HG03460 (cell line): ENCODE results near the gene KIF2C.

ENCODE experiments used
- ATAC-seq: cut with Tn5 transposase; IDR thresholded peaks from one replicate; pipeline ENCODE4 v1.9.1; 2021; ENCODE audit not compliant: unreplicated experiment

The KIF2C gene

DNA sequence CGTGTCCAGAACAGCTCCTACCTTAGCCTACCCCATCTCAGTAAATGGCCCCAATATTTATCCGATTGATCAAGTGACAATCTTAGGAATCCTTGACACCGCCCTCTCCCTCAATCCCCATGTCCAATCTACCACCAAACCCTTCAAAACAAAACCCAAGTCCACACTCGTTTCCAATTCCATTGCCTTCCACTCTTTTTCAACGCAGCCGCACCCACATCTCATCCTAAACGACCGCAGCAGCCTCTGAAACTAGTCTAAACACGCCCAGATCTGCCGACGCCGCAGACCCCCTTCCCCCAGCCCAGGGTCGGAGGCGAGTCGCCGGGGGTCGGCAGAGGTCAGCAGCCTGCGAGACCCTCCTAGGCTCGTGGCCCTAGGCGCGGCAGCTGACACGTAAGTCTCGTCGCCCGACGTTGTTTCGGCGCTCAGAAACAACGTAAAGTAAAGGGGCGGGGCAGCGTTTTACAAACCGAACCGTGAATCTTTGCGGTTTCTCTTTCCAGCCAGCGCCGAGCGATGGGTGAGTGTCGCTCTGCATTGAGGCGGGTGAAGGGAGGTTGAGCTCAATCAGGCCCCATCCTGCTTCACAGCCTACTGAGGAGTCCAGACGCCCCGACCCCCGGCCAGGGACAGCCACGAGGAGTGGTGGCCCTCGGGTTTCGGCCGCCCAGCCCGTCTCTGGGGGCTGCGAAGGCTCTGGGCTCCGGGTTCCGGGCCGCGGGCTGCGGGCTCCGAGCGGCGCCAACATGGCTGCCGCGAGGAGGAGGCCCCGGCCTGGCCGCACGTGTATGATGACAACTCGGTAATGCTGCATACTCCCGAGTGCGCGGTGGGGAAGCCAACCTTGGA is 35.7 kb downstream of the KIF2C start, which contains the start of gene RPS8:
Gene RPS8, plus strand, starts transcription at position 463 of the 852 bp plus-strand sequence. Its CDS starts 57 bp downstream, at position 520.
- ATAC-seq = peak; percentile 74

- peak; percentile 12 for ATAC-seq
Observed at GRCh38 chr1:44775930-44776729, 36.5 kb downstream of the KIF2C start.

DNA sequence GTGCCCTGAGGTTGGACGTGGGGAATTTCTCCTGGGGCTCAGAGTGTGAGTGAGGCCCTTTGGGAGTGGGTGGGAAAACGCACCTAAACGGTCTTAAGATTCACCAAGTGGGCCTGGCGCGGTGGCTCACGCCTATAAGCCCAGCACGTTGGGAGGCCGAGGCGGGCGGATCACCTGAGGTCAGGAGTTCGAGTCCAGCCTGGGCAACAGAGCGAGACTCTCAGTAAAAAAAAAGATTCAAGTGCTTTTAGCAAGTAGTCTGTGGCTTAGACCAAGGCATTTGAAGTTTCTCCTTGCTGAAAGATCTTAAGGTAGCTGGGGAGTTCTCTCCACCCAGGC is 37.1 kb downstream of the KIF2C start:
- ATAC-seq = no peak

DNA sequence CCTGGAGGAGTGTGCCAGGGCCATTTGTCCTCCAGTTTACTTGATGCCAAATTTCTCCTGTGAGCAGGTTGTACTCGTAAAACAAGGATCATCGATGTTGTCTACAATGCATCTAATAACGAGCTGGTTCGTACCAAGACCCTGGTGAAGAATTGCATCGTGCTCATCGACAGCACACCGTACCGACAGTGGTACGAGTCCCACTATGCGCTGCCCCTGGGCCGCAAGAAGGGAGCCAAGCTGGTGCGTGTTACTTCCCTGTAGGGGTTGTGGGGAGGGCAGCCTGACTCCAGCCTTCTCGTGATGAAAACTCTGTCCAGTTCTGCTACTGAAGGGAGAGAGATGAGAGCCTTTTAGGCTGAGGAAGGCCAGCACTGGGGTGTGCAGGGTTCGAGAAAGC is 37.9 kb downstream of the KIF2C start:
- no peak for ATAC-seq

- no peak for ATAC-seq
Observed at GRCh38 chr1:44777969-44778635, 38.5 kb downstream of the KIF2C start.

DNA sequence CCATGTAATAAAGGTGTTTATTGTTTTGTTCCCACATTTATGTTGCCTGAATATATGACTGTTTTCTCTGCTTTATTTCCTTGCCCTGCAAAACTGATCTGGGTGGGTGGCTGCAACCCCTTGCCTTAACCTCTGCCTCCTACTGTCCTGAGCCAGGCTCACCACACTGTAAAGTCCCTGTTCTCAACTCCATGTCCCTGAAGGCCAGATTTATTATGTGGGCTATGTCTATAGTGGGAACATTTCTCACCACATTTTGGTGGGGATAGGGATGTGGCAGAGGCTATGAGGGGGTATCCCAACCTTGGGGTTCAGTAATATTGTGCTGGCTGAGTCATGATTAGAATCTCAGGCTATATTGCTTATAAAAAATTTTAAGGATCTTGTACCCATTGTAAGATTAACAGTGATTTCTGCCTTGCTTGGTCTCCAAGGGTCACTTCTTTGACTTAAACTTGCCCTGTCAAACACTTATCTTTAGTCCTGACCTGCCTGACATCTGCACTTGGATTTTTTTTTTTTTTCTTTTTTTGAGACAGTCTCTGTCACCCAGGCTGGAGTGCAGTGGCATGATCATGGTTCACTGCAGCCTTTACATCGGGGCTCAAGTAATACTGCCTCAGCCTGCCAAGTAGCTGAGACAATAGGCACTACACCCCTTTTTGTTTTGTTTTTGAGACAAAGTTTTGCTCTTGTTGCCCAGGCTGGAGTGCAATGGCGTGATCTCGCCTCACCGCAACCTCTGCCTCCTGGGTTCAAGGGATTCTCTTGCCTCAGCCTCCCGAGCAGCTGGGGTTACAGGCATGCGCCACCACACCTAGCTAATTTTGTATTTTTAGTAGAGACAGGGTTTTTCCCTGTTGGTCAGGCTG is 39.3 kb downstream of the KIF2C start:
- no peak for ATAC-seq

- ATAC-seq = no peak
Observed at GRCh38 chr1:44780583-44781121, 41.0 kb downstream of the KIF2C start.

- ATAC-seq = no peak
Observed at GRCh38 chr1:44783697-44784093, 44.1 kb downstream of the KIF2C start.

DNA sequence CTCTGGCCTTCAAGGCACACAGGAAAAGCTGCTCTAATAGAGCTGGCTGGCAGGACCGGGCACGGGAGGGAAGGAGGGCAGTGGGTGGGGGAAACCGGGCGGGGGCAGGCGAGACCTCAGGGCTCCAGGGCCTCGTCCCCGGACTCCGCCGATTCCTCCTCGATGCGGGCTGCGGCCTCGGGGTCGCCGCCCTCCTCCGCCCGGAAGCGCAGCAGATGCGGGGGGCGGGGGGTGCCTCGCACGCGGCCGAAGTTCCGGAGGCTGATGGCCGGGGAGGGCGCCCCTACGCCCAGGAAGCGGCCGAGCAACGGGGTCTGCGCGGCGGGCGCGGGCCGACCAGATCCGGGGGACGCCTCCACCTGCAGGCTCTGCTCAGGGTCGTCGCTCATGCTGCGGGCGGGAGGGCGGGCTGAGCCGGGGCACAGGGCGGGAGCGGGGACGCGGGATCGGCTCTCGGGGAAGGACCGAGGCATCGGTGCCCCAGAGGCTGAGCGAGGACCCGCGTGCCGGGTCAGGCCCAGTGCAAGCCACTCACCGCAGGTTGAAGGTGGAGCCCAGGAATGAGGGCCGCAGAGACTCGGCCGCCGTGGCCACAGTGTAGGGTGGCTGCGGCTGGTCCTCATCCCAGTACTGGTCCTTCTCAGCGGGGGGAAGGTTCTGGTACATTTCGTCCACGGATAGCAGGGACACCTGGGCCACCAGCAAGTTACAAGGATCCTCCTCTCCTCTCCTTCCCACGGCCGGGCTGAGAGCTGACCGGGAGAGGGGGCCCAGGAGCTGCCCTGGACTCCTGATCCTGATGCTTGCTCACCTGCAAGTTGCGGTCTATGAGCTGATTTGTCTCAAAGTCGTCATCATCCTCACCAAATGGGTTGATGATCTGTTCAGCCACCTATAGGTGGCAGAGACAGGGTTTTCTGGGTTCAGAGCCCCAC is 44.7 kb downstream of the KIF2C start:
- no peak for ATAC-seq

DNA sequence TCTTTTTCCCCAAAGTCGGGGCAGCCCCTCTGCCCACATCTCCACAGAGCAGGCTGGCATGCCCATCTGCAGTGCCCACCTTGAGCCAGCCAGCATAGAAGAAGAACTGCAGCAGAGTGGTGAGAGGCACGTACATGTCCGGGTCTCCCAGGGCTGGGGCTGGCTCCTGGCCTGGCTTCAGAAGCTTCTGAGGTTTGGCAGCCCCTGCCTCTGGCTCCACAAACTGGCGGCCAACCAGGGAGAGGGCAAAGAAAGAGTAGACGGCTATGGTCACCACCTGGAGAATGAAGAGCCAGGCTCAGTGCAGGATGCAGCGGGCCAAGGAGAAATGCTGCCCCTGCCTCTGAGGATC is 45.4 kb downstream of the KIF2C start:
- no peak for ATAC-seq

- ATAC-seq = no peak
Observed at GRCh38 chr1:44785501-44786137, 46.0 kb downstream of the KIF2C start.

DNA sequence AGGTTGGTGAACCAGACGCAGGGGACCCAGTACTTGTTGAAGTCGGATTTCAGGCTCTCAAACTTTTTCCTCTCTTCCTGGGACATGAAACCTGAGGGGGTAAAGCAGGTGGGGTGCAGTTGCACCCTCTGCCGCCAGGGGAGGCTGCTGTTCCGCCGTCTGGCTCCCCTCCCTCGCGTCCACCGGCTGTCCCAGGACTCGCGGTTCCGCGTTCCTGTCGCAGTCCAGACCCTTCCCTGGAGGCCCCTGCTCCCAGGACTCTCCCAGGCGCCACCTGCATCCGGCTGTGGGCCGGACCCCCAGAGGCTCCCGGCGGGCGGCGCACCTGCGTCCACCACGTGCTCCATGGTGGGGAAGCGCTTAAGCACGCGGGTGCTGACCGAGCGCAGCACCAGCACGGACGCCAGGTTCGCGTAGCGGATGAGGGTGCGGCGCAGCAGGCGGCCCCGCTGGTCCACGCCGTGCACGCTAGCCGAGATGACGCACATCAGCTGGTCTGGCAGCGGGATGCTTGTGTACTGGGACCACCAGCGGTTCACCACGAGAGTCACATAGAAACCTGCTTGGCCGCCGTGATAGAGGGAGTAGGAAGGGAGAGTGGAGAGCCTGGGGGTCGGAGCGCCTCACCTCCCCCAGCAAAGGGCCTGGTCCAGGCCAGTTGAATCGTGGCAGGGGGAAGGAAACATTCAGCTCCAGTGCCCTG is 46.7 kb downstream of the KIF2C start:
- ATAC-seq = no peak

DNA sequence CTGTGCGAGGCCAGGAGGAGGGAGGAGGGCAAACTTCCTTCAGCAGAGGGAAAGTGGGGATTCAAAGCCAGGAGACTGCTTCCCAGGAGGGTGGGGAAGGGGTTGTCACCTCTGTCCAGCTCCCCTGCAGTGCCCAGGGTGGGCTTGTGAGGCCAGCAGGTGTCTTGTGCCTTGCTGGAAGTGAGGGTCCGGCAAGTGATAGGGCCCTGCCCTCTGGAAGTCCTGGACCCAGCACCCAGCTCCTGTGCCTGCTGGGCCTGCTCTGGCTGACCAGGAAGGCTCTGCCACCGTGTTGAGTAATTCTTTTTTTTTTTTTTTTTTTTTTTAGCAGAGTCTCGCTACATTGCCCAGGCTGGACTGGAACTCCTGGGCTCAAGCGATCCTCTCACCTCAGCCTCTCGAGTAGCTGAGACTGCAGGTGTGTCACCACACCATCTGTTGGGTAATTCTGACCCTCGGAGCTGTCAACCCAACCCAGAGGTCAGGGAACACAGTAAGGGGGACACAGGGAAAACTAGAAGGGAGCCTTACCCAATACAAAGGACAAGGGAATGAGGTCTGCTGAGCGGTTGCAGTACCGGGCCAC is 47.3 kb downstream of the KIF2C start:
- ATAC-seq = no peak

DNA sequence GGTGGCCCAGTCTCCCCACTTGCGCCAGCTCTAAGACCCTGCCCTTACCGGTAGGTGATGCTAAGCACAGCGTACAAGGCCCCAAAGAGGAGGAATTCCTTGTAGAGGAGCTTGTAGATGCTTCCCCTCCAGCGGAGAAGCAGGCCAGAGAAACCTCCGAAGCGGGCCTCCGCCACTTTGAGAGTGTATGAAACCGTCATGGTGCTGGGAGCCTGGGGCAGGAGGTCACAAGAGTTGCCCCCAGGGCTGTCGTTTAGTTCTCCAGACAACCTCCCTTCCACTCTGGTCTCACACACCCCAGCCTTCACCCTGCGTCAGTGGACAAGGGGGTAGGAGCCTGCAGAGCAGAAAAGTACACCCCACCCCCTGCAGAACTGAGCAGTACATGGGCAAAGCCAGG is 47.9 kb downstream of the KIF2C start:
- no peak for ATAC-seq

DNA sequence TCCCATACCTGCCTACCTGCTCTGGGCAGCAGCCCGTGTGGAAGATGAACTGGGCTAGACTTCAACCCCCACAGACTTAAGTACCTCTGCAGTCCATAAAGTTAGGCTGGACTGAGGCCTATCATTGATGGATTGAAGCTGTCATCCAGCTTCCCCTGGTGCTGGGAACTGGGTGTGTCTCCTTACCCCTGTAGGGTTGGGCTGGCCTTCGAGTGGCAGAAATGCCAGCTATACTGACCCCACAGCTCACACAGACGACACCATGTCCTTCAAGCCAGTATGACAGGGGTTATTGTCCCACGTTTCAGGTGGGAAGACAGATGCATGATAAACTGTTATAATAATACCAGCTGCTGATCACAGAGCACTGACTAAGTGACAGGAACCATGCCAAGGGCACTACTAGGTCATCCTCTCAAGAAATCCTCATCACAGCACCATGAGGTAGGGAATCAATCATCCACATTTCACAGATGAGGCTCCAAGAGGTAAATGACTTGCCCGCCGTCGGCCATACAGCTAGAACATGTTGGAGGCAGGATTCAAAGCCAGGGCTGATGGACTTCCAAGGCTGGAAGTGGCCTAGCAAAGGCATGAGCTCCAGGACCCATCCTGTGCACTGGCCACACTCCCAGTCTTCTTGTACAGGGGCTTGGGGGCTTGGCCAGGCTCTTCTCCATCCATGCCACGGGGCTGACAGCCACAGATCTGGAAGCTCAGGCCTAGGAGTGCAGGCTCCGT is 48.7 kb downstream of the KIF2C start, which contains the start of gene BEST4:
Gene BEST4, minus strand, starts transcription at position 51 of the 741 bp plus-strand sequence. CDS start 465 bp downstream, outside the sequence.
- no peak for ATAC-seq

- ATAC-seq = no peak
Observed at GRCh38 chr1:44790968-44791801, 51.5 kb downstream of the KIF2C start.
